ENCODE data around the gene OOSP4A.

DNA sequence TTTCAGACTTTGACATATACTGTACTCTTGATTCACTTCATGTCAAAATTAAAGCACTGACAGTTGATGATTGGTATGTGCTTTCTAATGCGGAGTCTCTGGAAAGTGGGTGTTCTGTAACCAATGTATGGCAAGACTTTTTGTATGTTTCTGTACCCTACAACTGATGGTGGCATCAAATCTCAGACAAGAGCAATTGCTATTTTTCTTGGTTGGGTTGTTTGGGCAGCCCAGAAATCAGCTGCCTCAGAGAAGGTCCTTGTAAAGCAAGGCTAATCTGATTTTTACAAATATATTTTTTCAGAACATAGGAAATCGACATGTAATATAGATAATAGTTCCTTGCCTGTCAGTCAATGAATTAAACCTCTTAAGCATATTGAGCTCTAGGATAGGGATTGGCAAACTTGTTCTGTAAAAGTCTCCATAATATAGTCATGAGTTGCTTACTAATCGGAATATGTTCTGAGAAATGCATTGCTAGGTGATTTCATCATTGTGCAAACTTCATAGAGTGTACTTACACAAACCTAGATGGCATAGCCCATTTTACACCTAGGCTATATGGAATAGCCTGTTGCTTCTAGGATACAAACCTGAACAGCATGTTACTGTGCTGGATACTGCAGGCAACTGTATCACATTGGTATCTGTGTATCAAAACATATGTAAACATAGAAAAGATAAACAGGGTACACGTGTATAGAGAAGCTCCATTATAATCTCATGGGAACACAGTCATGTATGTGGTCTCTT is 10.2 kb upstream of the OOSP4A start:
- TF ChIP-seq, protein P1, sequence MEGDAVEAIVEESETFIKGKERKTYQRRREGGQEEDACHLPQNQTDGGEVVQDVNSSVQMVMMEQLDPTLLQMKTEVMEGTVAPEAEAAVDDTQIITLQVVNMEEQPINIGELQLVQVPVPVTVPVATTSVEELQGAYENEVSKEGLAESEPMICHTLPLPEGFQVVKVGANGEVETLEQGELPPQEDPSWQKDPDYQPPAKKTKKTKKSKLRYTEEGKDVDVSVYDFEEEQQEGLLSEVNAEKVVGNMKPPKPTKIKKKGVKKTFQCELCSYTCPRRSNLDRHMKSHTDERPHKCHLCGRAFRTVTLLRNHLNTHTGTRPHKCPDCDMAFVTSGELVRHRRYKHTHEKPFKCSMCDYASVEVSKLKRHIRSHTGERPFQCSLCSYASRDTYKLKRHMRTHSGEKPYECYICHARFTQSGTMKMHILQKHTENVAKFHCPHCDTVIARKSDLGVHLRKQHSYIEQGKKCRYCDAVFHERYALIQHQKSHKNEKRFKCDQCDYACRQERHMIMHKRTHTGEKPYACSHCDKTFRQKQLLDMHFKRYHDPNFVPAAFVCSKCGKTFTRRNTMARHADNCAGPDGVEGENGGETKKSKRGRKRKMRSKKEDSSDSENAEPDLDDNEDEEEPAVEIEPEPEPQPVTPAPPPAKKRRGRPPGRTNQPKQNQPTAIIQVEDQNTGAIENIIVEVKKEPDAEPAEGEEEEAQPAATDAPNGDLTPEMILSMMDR (IDR thresholded peaks at IDR 0.05): no peak
- TF ChIP-seq POLR2A (IDR thresholded peaks at IDR 0.05): no peak

All from Peyer's patch (tissue), 4 donors.